Lung microvascular endothelial cell (primary cell): ENCODE data around the gene TSPEAR. TPM values are rescaled to one million over a fixed set of nuclear protein-coding genes. Genes with fewer than 3 reads are reported as not detected.
"Not testable (repeated sequence)": the region's sequence is repeated elsewhere in the genome, so short reads cannot be mapped to it uniquely, and the experiment has no call there.

Experiments
- DNase-seq, 2 donors: peaks; one replicate each; pipeline versions ENCODE4 v3.0.0 to v3.0.0-alpha.2; 2010; ENCODE audit warnings: low read depth in 2 of 2
- total RNA-seq: library from RNA; depleted of rRNA; stranded (reverse); fragments of >200 nt; gene quantifications from 2 replicates; pipeline ENCODE4 v1.2.1, GENCODE V29; 2014

TSPEAR gene
- total RNA-seq, 1 donor from 2014 or later: under 0.01 TPM

DNA sequence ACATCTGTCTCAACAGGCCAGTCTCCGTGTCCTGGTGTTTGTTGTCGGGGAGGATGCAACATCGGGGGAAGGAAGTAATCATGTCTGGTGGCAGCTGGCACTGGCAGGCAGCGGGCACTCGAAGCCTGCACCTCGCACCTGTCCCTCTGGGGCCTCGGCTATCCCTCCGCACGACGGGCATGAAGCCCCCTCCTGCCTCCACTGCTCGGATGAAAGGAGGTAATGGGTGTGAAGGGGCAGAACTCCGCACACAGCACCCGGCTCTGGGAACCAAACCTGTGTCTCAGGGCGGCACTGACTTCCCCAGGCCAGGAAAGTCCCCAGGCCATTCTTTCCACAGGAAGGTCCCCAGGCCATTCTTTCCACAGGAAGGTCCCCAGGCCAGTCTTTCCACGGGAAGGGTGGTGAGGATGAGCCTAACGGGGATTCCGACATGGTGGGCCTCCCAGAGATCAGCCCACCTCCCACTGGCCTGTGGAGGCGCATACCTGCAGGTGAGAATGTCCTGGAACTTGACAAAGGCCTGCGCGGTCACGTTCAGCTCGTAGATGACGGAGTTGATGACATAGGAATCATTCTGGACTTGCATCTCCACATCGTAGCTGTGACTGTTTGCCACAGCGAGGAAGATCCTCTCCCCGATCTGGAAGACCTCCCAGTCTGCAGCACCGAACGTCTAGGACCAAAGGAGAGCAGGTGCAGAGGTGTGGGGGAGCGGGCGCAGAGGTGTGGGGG lies 202.5 kb downstream of the TSPEAR start:
- peak in 1 of 2 donors; percentile 51 for DNase-seq

DNA sequence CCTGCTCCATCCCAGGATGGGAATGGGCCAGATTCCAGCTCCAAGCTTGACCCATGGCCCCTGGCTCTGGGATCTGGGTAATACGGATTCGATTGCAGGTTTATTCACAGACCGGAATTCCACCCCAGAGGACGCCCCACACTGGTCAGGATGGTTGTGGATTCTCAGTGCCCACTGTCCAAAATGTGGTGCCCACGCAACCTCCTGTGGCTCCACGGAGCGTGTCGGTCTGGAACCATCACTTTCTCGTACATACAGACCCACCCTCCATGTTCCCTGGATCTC lies 203.0 kb downstream of the TSPEAR start:
- DNase-seq: peak in 1 of 2 donors; percentile 27

DNA sequence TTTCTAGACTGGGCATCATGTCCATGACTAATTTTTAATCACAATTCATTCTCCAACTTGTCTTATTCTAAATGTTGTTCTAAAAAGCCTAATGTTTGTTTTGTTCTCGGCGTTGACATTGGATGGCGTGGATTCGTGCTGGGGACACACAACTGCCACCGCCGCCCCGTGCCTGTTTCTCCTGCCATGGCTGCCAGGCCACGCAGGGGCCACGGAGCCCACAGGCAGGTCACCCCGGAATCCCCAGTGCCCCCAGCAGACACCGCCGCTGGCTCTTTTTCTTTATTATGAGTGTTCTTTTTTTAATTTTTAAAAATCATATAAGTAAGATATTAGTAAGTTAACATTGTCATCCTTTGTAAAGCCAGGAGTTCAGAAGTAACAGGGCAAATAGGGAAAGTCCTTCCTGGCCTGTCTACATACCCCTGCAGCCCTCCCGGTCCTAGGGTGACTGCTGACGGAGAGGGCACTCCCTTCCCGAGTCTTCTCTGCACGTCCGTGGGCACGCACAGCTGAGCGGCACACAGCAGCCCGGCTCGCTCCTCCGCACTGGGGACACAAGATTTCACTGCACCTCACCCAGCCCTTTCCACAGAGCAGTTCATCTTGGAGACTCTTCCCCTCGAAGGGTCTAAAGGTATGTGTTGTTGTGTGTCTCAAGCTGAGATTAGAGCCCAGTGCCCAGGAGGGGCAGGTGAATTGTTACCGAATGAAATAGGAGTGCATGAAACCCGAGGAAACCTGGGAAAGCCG lies 203.5 kb downstream of the TSPEAR start:
- DNase-seq: no peak

DNA sequence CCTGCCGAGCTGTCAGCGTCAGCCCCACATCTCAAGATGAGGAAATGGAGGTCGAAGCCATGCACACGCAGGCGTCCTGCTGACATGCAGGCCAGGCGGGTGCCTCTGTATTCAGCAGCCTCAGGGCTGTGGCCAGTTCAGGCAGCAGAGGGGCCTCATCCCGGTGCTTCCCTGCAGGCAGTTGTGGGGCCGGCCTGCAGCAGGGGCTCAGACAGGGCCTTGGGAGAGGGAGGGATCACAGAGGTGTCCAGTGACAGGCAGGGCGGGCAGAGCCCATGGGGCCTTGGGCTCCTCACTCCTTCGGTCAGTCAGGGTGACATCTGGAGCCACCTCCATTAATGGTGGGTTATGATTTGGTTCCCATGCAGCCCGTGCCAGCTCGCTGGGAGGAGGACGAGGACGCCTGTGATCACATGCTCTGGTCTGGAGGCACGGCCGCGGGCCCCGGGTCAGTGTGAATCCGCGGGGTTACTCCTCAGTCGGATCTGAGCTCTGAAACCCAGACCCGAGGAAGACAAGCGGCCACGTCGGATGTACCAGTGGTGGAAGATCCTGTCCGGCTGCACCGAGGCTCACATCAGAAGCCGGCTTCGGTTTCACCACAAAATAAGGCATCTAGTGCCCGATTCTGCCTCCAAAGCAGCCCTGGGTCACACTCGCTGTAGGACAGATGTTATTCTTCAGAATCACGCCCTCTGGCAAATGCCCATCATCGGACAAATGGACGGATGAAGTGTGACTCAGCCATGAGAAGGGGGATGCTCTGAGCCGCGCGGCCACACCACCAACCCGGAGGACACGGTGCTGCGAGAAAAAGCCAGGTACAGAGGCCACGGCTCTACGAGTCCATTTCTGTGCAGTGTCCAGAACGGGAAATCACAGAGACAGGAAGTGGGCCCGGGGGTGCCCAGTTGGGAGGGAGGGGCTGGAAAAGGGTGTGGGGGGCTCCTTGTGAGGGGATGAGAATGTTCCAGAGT lies 204.8 kb downstream of the TSPEAR start:
- no peak for DNase-seq

DNA sequence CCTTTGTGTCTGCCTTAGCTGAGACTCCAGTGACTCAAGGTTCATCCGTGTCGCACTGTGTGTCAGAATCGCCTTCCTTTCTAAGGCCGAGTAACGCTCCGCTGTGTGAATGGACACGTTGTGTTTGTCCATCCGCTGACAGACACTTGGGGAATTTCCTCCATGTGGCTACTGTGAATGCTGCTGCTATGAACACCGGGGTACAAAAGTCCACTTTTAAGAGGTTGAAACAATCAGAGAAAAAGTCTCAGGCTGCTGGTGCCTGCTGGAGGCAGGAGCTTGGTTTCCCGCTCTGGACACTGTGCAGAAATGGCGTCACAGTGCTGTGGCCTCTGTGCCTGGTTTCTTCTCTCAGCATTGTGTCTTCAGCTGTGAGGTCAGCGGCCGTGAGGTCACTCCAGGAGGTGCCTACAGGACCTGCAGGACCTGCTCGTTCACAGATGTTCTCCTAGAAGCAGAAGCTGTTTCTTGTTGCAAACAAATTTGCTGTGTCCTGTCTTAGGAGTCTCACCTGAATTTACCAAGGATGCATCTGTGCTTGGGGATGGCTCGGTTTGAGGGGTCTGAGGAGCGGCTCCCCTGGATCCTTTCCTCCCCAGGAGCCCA lies 205.6 kb downstream of the TSPEAR start:
- peak in 1 of 2 donors; percentile 47 for DNase-seq

DNA sequence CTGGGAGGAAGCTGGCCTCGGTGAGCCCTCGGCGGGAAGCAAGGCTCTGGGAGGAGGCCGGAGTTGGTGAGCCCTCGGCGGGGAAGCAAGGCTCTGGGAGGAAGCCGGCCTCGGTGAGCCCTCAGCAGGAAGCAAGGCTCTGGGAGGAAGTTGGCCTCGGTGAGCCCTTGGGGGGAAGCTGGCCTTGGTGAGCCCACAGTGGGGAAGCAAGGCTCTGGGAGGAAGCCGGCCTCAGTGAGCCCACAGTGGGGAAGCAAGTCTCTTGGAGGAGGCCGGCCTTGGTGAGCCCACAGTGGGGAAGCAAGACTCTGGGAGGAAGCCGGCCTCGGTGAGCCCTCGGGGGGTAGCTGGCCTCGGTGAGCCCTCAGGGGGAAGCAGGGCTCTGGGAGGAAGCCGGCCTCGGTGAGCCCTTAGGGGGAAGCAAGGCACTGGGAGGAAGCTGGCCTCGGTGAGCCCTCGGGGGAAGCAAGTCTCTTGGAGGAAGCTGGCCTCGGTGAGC lies 207.4 kb downstream of the TSPEAR start:
- DNase-seq: no peak

DNA sequence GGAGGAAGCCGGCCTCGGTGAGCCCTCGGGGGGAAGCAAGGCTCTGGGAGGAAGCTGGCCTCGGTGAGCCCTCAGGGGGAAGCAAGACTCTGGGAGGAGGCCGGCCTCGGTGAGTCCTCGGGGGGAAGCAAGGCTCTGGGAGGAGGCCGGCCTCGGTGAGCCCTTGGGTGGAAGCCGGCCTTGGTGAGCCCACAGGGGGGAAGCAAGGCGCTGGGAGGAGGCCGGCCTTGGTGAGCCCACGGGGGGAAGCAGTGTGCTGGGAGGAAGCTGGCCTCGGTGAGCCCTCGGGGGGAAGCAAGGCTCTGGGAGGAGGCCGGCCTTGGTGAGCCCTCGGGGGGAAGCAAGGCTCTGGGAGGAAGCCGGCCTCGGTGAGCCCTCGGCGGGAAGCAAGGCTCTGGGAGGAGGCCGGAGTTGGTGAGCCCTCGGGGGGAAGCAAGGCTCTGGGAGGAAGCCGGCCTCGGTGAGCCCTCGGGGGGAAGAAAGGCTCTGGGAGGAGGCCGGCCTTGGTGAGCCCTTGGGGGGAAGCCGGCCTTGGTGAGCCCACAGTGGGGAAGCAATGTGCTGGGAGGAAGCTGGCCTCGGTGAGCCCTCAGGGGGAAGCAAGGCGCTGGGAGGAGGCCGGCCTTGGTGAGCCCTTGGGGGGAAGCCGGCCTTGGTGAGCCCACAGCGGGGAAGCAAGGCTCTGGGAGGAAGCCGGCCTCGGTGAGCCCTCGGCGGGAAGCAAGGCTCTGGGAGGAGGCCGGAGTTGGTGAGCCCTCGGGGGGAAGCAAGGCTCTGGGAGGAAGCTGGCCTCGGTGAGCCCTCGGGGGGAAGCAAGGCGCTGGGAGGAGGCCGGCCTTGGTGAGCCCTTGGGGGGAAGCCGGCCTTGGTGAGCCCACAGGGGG lies 208.1 kb downstream of the TSPEAR start:
- not testable (repeated sequence) for DNase-seq

DNA sequence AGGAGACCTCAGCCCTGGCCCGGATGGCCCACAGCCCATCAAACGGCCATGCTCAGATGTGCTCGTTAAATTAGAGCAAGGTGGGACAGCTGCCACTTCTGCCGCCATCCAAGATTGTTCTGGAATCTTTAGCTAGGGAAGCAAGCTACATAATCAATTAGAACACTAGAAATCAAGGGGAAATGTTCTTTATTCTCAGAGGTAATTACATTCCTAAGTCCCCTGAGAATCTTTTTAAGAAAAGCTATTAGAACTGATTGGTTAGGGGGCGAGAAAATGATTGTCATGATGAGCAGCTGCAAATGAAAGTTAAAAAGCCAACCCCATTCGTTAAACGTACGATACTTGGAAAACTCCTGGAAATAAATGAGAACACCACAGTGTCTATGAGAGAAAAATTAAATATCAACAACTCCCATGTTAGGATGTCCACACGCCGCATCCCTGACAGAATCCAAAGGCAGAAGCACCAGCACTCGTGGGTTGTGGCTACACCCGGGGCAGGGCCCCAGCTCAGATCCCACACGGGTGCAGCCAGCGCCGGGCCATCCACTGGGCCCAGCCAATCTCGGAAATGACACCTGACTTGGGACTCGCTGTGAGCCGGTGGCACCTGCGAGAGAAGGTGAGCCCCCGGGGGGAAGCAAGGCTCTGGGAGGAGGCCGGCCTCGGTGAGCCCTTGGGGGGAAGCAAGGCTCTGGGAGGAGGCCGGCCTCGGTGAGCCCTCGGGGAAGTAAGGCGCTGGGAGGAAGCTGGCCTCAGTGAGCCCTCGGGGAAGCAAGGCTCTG lies 209.0 kb downstream of the TSPEAR start:
- no peak for DNase-seq

DNA sequence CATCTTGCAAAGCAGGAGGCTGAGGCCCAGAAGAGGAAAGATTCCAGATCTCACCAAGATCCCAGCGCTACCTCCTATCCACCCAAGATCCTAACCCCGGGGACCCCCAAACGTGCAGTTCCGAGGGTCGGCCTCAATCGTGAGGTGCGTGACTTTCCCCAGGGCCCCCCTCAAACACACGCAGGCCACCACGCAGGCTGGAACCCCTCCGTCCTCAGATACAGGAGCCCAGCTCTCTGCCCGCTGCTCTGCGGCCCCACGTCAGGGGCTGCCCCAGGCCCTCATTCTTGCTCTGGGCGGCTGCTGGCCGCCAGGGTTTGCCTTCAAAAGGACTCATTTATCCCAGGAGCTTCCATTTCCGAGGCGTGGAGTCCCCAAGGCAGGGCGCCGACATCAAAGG lies 211.3 kb downstream of the TSPEAR start:
- DNase-seq: no peak

DNA sequence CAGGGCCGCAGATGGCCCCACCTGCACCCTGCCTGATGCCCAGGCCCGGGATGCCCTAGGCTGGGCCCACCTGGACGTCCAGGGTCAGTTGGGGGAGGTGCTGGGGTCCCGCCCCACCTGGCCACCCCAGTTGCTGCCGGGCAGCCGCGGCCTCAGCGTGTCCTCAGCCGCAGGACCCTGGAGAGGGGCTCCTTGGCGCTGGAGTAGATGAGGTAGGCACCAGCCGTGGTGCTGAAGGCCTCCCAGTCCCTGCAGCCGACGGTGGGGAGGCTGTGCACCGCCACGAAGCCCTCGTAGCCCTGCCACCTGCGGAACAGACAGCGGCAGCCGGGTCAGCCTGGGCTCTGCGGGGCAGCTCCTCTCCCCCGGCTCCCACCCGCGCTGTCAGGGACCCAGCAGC lies 211.7 kb downstream of the TSPEAR start:
- DNase-seq: no peak

DNA sequence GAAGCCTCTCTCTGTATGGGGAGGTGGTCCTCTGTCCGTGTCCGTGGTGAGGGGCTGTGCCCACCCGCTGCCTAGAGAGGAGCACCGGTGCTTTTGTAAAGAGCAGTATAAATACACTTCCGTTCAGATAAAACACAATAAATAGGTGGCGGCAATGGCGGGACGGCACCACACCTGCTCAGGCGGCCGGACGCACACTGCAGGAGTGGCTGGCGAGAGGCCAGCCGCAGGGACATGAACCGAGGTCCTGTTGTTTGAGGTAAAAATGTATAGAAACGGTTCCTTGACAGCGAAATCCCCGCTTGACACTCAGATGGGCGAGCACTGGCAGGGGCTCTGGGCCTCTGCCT lies 212.2 kb downstream of the TSPEAR start:
- DNase-seq: no peak

DNA sequence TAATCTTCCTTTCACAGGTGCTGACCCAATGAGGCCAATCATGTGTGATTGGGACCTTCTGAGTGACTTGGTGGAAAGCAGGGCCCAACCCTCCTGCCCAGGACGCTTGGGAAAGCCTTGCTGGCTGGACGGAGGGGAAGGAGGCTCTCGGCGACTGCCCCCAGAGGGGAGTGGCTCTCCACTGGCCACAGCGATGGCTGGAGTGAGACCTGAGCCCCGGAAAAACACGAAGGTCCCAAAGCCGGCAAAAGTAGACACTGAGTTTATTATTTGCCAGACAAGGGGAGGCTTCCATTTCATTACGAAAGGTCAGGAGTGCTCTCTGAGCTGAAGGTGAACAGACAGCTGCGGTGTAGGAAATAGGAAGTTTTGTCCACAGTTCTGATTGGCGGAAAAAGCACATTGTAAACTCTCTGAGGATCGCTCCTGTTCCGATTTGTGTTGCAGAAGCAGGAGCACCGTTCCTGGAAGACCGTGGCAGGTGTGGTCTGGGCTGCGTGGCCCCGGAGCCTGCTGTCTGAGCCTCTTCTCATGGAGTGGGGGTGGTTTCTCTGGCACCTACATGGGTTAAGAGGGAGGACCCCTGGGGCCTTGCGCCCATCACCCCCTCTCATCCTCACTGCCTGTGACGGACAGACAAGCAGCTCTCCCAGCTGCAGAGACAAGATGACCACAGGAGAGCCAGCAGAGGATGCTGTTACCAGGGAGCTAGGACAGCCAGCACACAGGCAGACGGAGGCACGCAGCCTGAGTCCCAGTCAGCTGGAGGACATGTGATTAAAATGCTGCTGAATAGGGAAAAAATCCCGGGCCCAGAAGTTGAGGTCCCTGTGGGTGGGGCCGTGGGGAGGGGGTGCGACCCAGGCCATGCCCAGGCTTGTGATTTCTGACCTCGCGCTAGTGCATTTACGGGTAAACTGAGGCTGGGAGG lies 212.8 kb downstream of the TSPEAR start:
- no peak for DNase-seq

DNA sequence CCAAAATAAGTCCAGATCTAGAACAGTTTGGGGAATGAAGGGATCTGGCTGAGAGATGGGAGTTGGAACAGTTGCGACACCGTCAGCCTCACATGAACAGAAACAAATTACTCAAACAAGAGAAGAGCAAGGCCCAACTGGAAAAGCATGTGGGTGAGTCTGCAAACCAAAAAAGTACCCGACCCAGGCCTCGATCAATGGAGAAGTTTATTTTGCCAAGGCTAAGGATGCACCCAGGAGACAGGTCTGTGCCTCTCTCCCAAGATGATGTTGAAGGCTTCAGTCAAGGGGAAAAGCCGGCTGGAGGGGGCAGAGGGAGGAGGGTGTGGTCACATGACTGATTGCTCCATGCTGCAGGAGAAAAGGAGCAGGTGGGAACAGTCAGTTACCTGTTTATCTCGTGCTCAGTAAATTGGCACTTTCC lies 213.7 kb downstream of the TSPEAR start:
- DNase-seq: no peak

DNA sequence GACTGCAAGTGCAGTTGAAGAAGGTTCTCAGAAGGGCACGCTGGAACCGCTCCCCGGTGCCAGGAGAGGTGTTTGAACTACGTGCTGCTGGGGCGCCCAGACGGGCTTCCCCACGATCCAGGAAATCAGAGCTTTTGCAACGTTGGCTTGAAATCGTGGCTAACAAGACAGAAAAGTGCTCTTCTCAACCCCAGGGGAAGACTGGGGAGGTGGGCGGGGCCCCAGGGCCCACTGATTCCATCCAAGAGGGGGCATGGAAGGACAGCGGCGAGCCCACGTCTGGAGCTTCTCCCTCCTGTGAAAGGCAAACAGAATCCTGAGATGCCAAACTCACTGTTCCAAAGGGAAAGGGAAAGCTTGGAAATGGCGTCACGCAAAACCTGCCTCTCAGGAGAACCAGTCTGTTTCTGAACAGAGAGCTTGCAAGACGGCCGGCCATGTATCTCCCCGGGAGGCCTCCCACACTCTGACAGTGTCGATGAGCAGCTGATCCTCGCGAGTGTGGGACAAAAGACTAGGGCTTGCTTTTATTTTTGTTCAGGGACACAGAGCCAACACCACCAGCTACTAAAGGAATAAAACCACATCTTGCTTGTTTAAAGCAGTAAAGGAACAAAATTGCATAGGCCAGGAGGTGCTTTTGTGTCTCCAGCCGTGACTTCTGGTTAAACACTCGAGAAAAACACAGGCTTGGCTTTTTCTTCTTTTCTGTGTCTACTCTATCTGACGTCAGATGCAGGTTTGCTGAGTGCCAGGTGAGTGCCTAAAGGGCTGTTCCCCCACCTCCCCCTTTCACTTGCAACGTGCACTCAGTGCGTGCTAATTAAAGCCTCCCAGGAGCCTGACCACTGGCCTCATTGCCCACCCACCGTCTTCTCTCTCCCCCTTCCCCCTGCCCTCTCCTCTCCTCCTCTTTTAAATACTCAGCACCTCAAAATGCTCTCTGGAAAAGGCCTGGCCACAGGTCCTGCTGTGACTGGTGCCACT lies 214.5 kb downstream of the TSPEAR start:
- no peak for DNase-seq

DNA sequence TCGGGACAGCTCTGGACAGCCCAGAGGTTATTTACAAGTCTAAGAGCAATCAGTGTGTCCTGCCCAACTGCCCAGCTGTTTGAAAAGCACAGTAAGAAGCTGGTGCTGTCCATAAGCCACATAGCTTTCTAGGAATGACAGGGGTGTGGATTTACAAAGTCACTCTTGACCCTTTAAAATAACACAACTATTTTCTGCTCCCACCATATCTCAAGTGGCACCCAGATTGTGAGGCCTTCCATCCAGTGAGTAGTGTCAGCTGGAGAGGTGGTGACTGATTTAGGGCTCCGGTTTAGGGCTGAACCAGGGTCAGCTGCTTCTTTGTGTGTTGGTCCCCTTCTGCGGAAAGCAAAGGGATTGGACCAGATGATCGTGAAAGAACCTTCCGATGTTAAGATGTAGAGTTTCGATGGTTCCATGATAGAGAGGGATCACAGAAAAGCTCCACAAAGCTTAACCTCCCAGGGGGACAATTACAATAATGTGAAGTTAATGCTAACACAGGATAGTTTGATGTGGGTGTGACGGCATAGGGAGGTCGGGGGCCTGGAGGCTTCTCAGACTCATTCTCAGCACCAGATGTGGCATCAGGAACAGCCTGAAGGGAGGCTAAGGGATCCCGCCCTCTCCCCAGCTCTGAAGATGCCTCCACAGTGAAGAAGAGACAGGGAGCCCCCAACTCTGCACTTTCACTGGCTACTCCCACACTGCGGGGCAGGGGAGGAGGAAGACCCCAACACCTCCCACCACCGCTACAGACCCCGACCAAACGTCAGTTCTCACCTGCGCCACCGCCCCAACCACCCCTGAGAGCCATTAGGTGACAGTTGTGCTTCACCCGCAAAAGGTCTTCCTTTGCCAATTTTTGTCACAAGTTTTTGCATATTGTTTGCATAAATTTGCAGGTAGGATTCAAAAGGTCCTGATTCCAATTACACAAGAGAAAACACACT lies 215.5 kb downstream of the TSPEAR start:
- no peak for DNase-seq

DNA sequence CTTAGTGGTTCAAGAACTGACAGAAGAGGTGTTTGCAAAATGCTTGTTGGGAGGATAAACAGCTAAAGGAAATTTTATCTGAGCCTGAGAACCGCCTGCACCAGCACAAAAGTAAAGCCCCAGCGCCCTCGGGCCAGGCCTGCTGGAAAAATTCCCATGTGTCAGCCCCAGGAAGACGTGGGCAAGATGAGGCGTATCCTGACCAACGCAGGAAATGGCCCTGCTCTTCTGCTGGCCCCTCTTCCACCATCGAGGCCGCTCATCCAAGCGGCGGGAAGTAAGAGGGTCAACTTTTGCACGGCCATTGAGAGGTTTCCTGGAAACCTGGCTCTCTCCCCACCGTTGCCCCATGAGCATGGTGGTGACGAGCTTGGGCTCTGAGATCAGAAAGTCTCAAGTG lies 216.4 kb downstream of the TSPEAR start:
- DNase-seq: no peak
